ENCODE measurements around the gene CABP7. TPM values are rescaled to one million over a fixed set of nuclear protein-coding genes. Genes with fewer than 3 reads are reported as not detected.

Gene CABP7
- total RNA-seq, 2 donors from 2014 or later, result not detected

- Histone ChIP-seq H3K27ac (no peak overlapping the region), H3K9me3 (no peaks in the 10 kb centered on the region), H3K36me3 (no peaks in the 10 kb centered on the region), H3K4me3 (no peak overlapping the region), H3K27me3 (no peaks in the 10 kb centered on the region), H3K4me1 (no peaks in the 10 kb centered on the region)
- no peak for DNase-seq (ENCODE audit: low spot score)
- TF ChIP-seq CTCF (IDR thresholded peaks at IDR 0.05), result no peak
Measured at GRCh38 chr22:29713156-29713727, 6.6 kb upstream of the CABP7 start.

GRCh38 chr22:29715240-29715639 is 4.6 kb upstream of the CABP7 start:
- TF ChIP-seq CTCF (IDR thresholded peaks at IDR 0.05), result no peak
- no peak for DNase-seq (ENCODE audit: low spot score)
- Histone ChIP-seq H3K9me3 (no peaks in the 10 kb centered on the region), H3K27me3 (peaks cover 0 to 10% of the 10 kb centered on the region in 2 donors), H3K4me1 (peaks cover 0 to under 1% of the 10 kb centered on the region in 2 donors), H3K27ac (no peak overlapping the region), H3K36me3 (no peaks in the 10 kb centered on the region), H3K4me3 (no peak overlapping the region)

- DNase-seq (ENCODE audit: low spot score), result no peak
- H3K36me3 ChIP-seq, result no peaks in the 10 kb centered on the region
- H3K27me3 ChIP-seq, result peaks cover 0 to 15% of the 10 kb centered on the region in 2 donors
- TF ChIP-seq CTCF (IDR thresholded peaks at IDR 0.05), result no peak
- no peaks in the 10 kb centered on the region for H3K9me3 ChIP-seq
- H3K4me3 ChIP-seq, result no peak overlapping the region
- peaks cover 0 to 5% of the 10 kb centered on the region in 2 donors for H3K4me1 ChIP-seq
- H3K27ac ChIP-seq, result no peak overlapping the region
Measured at GRCh38 chr22:29715705-29716104, 4.1 kb upstream of the CABP7 start.

GRCh38 chr22:29716814-29717545 is 2.8 kb upstream of the CABP7 start:
- Histone ChIP-seq H3K4me1 (peaks cover 0 to 8% of the 10 kb centered on the region in 2 donors), H3K4me3 (no peak overlapping the region), H3K27ac (no peak overlapping the region), H3K27me3 (peaks cover 0 to 23% of the 10 kb centered on the region in 2 donors), H3K36me3 (no peaks in the 10 kb centered on the region), H3K9me3 (no peaks in the 10 kb centered on the region)
- TF ChIP-seq CTCF (IDR thresholded peaks at IDR 0.05), result no peak
- DNase-seq (ENCODE audit: low spot score), result no peak

GRCh38 chr22:29717789-29718188 is 2.0 kb upstream of the CABP7 start:
- Histone ChIP-seq H3K27ac (no peak overlapping the region), H3K9me3 (no peaks in the 10 kb centered on the region), H3K27me3 (peaks cover 0 to 23% of the 10 kb centered on the region in 2 donors), H3K4me3 (no peak overlapping the region), H3K36me3 (no peaks in the 10 kb centered on the region), H3K4me1 (peaks cover 0 to 8% of the 10 kb centered on the region in 2 donors)
- DNase-seq (ENCODE audit: low spot score), result no peak
- TF ChIP-seq CTCF (IDR thresholded peaks at IDR 0.05), result no peak
